GM12891 (cell line): ENCODE measurements around the gene FSTL4.

Experiments
- POLR2A ChIP-seq: IDR thresholded peaks from 2 replicates; pipeline ENCODE4 v1.6.1; 2011; ENCODE audit warnings: low read depth, low read length, control low read depth
- POLR2AphosphoS5 ChIP-seq: IDR thresholded peaks from 2 replicates; pipeline ENCODE4 v1.6.1; 2011; ENCODE audit warnings: low read depth, low read length, control low read depth
- SPI1 ChIP-seq: IDR thresholded peaks from 2 replicates; pipeline ENCODE4 v1.6.1; 2011; ENCODE audit warnings: low read depth, low read length, control low read depth
- TAF1 ChIP-seq: IDR thresholded peaks from 2 replicates; pipeline ENCODE4 v1.6.1; 2011; ENCODE audit warnings: low read depth, low read length, control low read depth

GRCh38 chr5:133367984-133368383, 244.4 kb downstream of the FSTL4 start:
- TF ChIP-seq TAF1, result no peak
- no peak for TF ChIP-seq POLR2AphosphoS5
- no peak for TF ChIP-seq POLR2A
- TF ChIP-seq SPI1, result no peak
